Astrocyte (in vitro differentiated cells and primary cell): ENCODE results near the gene CDYL.

Source experiments
- EZH2 ChIP-seq: IDR thresholded peaks from 2 replicates; pipeline ENCODE4 v1.6.1; 2012; ENCODE audit warnings: mild to moderate bottlenecking, low read length, inconsistent platforms; ENCODE audit not compliant: insufficient read depth
- TF ChIP-seq, protein P1 (sequence below): IDR thresholded peaks from 2 replicates; pipeline ENCODE4 v1.5.1; 2011; ENCODE audit warnings: low read depth, mild to moderate bottlenecking, inconsistent platforms, low read length, moderate library complexity; ENCODE audit not compliant: insufficient read depth

DNA sequence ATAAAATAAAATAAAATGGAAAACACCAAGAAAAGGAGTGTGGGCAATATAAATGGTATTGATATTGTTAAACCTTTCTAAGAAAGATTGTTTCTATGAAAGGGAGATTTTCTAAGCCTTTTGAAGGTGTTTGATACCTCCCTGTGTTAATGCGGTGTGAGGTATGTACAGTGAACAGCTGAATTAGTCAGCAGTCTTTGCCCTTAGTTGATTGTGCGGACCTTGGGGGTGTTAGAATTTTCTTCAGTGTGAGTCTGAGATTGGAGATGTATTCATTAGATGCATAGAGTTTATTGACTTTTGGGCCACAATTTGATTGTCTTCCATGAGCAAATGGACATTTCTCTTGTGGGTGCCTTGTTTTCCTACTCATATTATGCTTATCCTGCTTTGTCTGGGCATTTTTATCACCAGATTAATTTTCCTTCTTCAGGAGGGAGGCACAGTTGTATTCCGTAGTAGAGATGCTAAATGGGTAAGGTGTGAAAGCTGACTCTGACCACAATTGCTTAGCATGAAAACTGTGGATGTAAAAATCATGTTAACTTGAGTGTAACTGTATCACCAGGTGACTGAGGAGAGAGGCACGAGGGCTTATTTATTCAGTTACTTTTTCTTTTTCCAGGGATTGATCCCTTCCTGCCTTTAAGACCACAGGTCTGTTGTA lies 42.2 kb downstream of the CDYL start:
- TF ChIP-seq, protein P1, sequence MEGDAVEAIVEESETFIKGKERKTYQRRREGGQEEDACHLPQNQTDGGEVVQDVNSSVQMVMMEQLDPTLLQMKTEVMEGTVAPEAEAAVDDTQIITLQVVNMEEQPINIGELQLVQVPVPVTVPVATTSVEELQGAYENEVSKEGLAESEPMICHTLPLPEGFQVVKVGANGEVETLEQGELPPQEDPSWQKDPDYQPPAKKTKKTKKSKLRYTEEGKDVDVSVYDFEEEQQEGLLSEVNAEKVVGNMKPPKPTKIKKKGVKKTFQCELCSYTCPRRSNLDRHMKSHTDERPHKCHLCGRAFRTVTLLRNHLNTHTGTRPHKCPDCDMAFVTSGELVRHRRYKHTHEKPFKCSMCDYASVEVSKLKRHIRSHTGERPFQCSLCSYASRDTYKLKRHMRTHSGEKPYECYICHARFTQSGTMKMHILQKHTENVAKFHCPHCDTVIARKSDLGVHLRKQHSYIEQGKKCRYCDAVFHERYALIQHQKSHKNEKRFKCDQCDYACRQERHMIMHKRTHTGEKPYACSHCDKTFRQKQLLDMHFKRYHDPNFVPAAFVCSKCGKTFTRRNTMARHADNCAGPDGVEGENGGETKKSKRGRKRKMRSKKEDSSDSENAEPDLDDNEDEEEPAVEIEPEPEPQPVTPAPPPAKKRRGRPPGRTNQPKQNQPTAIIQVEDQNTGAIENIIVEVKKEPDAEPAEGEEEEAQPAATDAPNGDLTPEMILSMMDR: no peak
- TF ChIP-seq EZH2: no peak
